ENCODE results near the gene NLK. TPM values are rescaled to one million over a fixed set of nuclear protein-coding genes. Genes with fewer than 3 reads are reported as not detected.

NLK gene
- total RNA-seq, 4 donors from 2014 or later, result 7.7 to 20.8 (median 11.5) TPM

GRCh38 chr17:28117304-28117703 lies 74.8 kb downstream of the NLK start:
- H3K27ac ChIP-seq, result no peak overlapping the region
- H3K4me1 ChIP-seq, result peaks cover 16% of the 10 kb centered on the region
- no peak for TF ChIP-seq POLR2A (IDR thresholded peaks at IDR 0.05)
- TF ChIP-seq EP300 (IDR thresholded peaks at IDR 0.05), result no peak
- no peak for TF ChIP-seq POLR2AphosphoS5 (IDR thresholded peaks at IDR 0.05)
- TF ChIP-seq CTCF (IDR thresholded peaks at IDR 0.05), result no peak
- no peaks in the 10 kb centered on the region for H3K27me3 ChIP-seq
- no peaks in the 10 kb centered on the region for H3K36me3 ChIP-seq
- DNase-seq (ENCODE audit: low spot score in 2 of 2), result no peak
- H3K9me3 ChIP-seq, result no peaks in the 10 kb centered on the region
- no peak overlapping the region for H3K4me3 ChIP-seq

GRCh38 chr17:28118362-28118761 lies 75.9 kb downstream of the NLK start:
- Histone ChIP-seq H3K27ac (no peak overlapping the region), H3K4me1 (peaks cover 7% of the 10 kb centered on the region), H3K4me3 (no peak overlapping the region), H3K36me3 (no peaks in the 10 kb centered on the region), H3K27me3 (no peaks in the 10 kb centered on the region), H3K9me3 (no peaks in the 10 kb centered on the region)
- no peak for TF ChIP-seq POLR2AphosphoS5 (IDR thresholded peaks at IDR 0.05)
- TF ChIP-seq POLR2A (IDR thresholded peaks at IDR 0.05), result no peak
- TF ChIP-seq CTCF (IDR thresholded peaks at IDR 0.05), result no peak
- TF ChIP-seq EP300 (IDR thresholded peaks at IDR 0.05), result no peak
- WGBS, result 45% methylated on average over 1 of the region's 1 CpG
- DNase-seq (ENCODE audit: low spot score in 2 of 2), result no peak

GRCh38 chr17:28119046-28119445 lies 76.6 kb downstream of the NLK start:
- TF ChIP-seq EP300 (IDR thresholded peaks at IDR 0.05), result no peak
- TF ChIP-seq POLR2A (IDR thresholded peaks at IDR 0.05), result no peak
- no peak for TF ChIP-seq POLR2AphosphoS5 (IDR thresholded peaks at IDR 0.05)
- no peak for TF ChIP-seq CTCF (IDR thresholded peaks at IDR 0.05)
- 92% methylated on average over 2 of the region's 2 CpGs for WGBS
- H3K36me3 ChIP-seq, result no peaks in the 10 kb centered on the region
- H3K27me3 ChIP-seq, result no peaks in the 10 kb centered on the region
- no peaks in the 10 kb centered on the region for H3K9me3 ChIP-seq
- H3K4me1 ChIP-seq, result peaks cover 4% of the 10 kb centered on the region
- no peak overlapping the region for H3K4me3 ChIP-seq
- no peak for DNase-seq (ENCODE audit: low spot score in 2 of 2)
- H3K27ac ChIP-seq, result no peak overlapping the region

- Histone ChIP-seq H3K9me3 (no peaks in the 10 kb centered on the region), H3K36me3 (peaks cover under 1% of the 10 kb centered on the region), H3K4me1 (peaks cover 4% of the 10 kb centered on the region), H3K27me3 (no peaks in the 10 kb centered on the region), H3K27ac (no peak overlapping the region), H3K4me3 (no peak overlapping the region)
- WGBS, result 98% methylated on average over 2 of the region's 2 CpGs
- TF ChIP-seq EP300 (IDR thresholded peaks at IDR 0.05), result no peak
- TF ChIP-seq POLR2A (IDR thresholded peaks at IDR 0.05), result no peak
- no peak for TF ChIP-seq POLR2AphosphoS5 (IDR thresholded peaks at IDR 0.05)
- TF ChIP-seq CTCF (IDR thresholded peaks at IDR 0.05), result no peak
- no peak for DNase-seq (ENCODE audit: low spot score in 2 of 2)
These were observed 77.1 kb downstream of the NLK start for GRCh38 chr17:28119560-28119959.

- 84% methylated on average over 1 of the region's 1 CpG for WGBS
- TF ChIP-seq EP300 (IDR thresholded peaks at IDR 0.05) (no peak), POLR2AphosphoS5 (IDR thresholded peaks at IDR 0.05) (no peak), POLR2A (IDR thresholded peaks at IDR 0.05) (no peak), CTCF (IDR thresholded peaks at IDR 0.05) (no peak)
- no peaks in the 10 kb centered on the region for H3K27me3 ChIP-seq
These were observed 78.3 kb downstream of the NLK start for GRCh38 chr17:28120766-28121165.

More at GRCh38 chr17:28120766-28121165, 78.3 kb downstream of the NLK start:
- Histone ChIP-seq H3K27ac (no peak overlapping the region), H3K36me3 (peaks cover 4% of the 10 kb centered on the region), H3K4me1 (no peaks in the 10 kb centered on the region), H3K4me3 (no peak overlapping the region), H3K9me3 (no peaks in the 10 kb centered on the region)
- no peak for DNase-seq (ENCODE audit: low spot score in 2 of 2)

Measured in suprapubic skin (tissue), 4 donors.